BLaER1 treated with 17β-estradiol and CSF1 and Interleukin-3, amounts not matched to agents 10 nM and 100 nM (cell line): Measurements from ENCODE around the gene PTX4.

Experiments used
- H3K27ac ChIP-seq, 11 experiments: shearing (Covaris generic); formaldehyde crosslinking; 2 replicates each; pipeline ENCODE4 v1.8.1; 2022
- H3K27me3 ChIP-seq, 11 experiments: shearing (Covaris generic); formaldehyde crosslinking; 2 replicates each; pipeline ENCODE4 v1.8.1; 2022
- H3K36me3 ChIP-seq, 11 experiments: shearing (Covaris generic); formaldehyde crosslinking; 2 replicates each; pipeline ENCODE4 v1.8.1; 2022
- H3K4me1 ChIP-seq, 10 experiments: shearing (Covaris generic); formaldehyde crosslinking; 2 replicates each; pipeline ENCODE4 v1.8.1; 2022
- H3K4me2 ChIP-seq, 11 experiments: shearing (Covaris generic); formaldehyde crosslinking; 2 replicates each; pipeline ENCODE4 v1.8.1; 2022
- H3K4me3 ChIP-seq, 10 experiments: shearing (Covaris generic); formaldehyde crosslinking; 2 replicates each; pipeline ENCODE4 v1.8.1; 2022
- H3K9ac ChIP-seq, 11 experiments: shearing (Covaris generic); formaldehyde crosslinking; 2 replicates each; pipeline ENCODE4 v1.8.1; 2022
- H3K9me3 ChIP-seq, 11 experiments: shearing (Covaris generic); formaldehyde crosslinking; replicated peaks in 1 of 11; 2 replicates each; pipeline ENCODE4 v1.8.1; 2022
- H4K20me1 ChIP-seq, 11 experiments: shearing (Covaris generic); formaldehyde crosslinking; 2 replicates each; pipeline ENCODE4 v1.8.1; 2022
- Cebpa-rat ChIP-seq, 11 experiments: shearing (Covaris generic); IDR thresholded peaks; 2 replicates each; pipeline ENCODE4 v1.8.1; 2022

PTX4 gene

GRCh38 chr16:1447965-1448364 lies 40.8 kb downstream of the PTX4 start:
- H3K9ac ChIP-seq, result no peak overlapping the region; a peak in 1 of 22 replicates
- no peak overlapping the region for H3K4me2 ChIP-seq
- no peaks in the 10 kb centered on the region for H3K9me3 ChIP-seq
- TF ChIP-seq Cebpa-rat (IDR thresholded peaks at IDR 0.05), result no peak
- H3K36me3 ChIP-seq, result peaks cover 65 to 76% (median 68%) of the 10 kb centered on the region in 11 experiments
- peaks cover 0 to 70% (median 0%) of the 10 kb centered on the region in 11 experiments; a peak in 7 of 22 replicates for H4K20me1 ChIP-seq
- no peak overlapping the region for H3K4me3 ChIP-seq
- H3K27ac ChIP-seq, result 0 out of 22 replicates have a peak overlapping the region, but pooled peaks of 1 of the 11 experiments have one; percentile 10
- no peaks in the 10 kb centered on the region for H3K27me3 ChIP-seq
- H3K4me1 ChIP-seq, result peaks cover 30 to 61% (median 46%) of the 10 kb centered on the region in 10 experiments

GRCh38 chr16:1446296-1447080 lies 42.3 kb downstream of the PTX4 start:
- no peaks in the 10 kb centered on the region for H3K27me3 ChIP-seq
- TF ChIP-seq Cebpa-rat (IDR thresholded peaks at IDR 0.05), result no peak
- peaks cover 30 to 65% (median 51%) of the 10 kb centered on the region in 10 experiments for H3K4me1 ChIP-seq
- H3K9me3 ChIP-seq, result no peaks in the 10 kb centered on the region
- peaks cover 50 to 61% (median 54%) of the 10 kb centered on the region in 11 experiments for H3K36me3 ChIP-seq
- peak overlapping the region; percentile 69 to 89 (median 82); a peak in 20 of 22 replicates for H3K9ac ChIP-seq
- H3K4me3 ChIP-seq, result no peak overlapping the region; a peak in 2 of 20 replicates
- H3K27ac ChIP-seq, result peak overlapping the region in 10 of 11 experiments; percentile 69 to 98 (median 94); a peak in 19 of 22 replicates
- H4K20me1 ChIP-seq, result peaks cover 0 to 58% (median 0%) of the 10 kb centered on the region in 11 experiments; a peak in 7 of 22 replicates
- peak overlapping the region; percentile 90 to 100 (median 97) for H3K4me2 ChIP-seq

GRCh38 chr16:1445518-1446203 lies 43.1 kb downstream of the PTX4 start:
- no peak for TF ChIP-seq Cebpa-rat (IDR thresholded peaks at IDR 0.05)
- H3K36me3 ChIP-seq, result peaks cover 42 to 53% (median 45%) of the 10 kb centered on the region in 11 experiments

GRCh38 chr16:1444730-1445517 lies 43.8 kb downstream of the PTX4 start:
- H4K20me1 ChIP-seq, result peaks cover 0 to 46% (median 0%) of the 10 kb centered on the region in 11 experiments; a peak in 7 of 22 replicates
- no peaks in the 10 kb centered on the region for H3K27me3 ChIP-seq
- peak overlapping the region; percentile 69 to 89 (median 82); a peak in 21 of 22 replicates for H3K9ac ChIP-seq
- TF ChIP-seq Cebpa-rat (IDR thresholded peaks at IDR 0.05), result peak in 1 of 11 experiments; percentile 38; a peak in 2 of 22 replicates
- H3K4me3 ChIP-seq, result peak overlapping the region in 8 of 10 experiments; percentile 17 to 38 (median 32); a peak in 7 of 20 replicates
- peaks cover 35 to 46% (median 38%) of the 10 kb centered on the region in 11 experiments for H3K36me3 ChIP-seq
- peak overlapping the region; percentile 23 to 98 (median 93); a peak in 21 of 22 replicates for H3K27ac ChIP-seq
- peak overlapping the region; percentile 90 to 100 (median 97) for H3K4me2 ChIP-seq
- peaks cover 30 to 73% (median 56%) of the 10 kb centered on the region in 10 experiments for H3K4me1 ChIP-seq
- H3K9me3 ChIP-seq, result no peaks in the 10 kb centered on the region

More at GRCh38 chr16:1445518-1446203, 43.1 kb downstream of the PTX4 start:
- Histone ChIP-seq H3K9me3 (no peaks in the 10 kb centered on the region), H3K9ac (peak overlapping the region; percentile 69 to 89 (median 82); a peak in 21 of 22 replicates), H4K20me1 (peaks cover 0 to 54% (median 0%) of the 10 kb centered on the region in 11 experiments; a peak in 7 of 22 replicates), H3K4me3 (peak overlapping the region in 8 of 10 experiments; percentile 17 to 38 (median 32); a peak in 6 of 20 replicates), H3K4me1 (peaks cover 30 to 71% (median 54%) of the 10 kb centered on the region in 10 experiments), H3K4me2 (peak overlapping the region; percentile 90 to 100 (median 97)), H3K27ac (peak overlapping the region; percentile 23 to 98 (median 93); a peak in 21 of 22 replicates), H3K27me3 (no peaks in the 10 kb centered on the region)

- no peak for TF ChIP-seq Cebpa-rat (IDR thresholded peaks at IDR 0.05)
- no peaks in the 10 kb centered on the region for H3K27me3 ChIP-seq
- H3K4me2 ChIP-seq, result peak within 1 kb of the TSS; percentile 90 to 100 (median 97)
- H3K36me3 ChIP-seq, result peaks cover 27 to 38% (median 30%) of the 10 kb centered on the region in 11 experiments
- H3K27ac ChIP-seq, result peak within 1 kb of the TSS; percentile 23 to 98 (median 93); a peak in 21 of 22 replicates
- peak within 1 kb of the TSS in 8 of 10 experiments; percentile 17 to 38 (median 32); a peak in 7 of 20 replicates for H3K4me3 ChIP-seq
- H3K9me3 ChIP-seq, result no peaks in the 10 kb centered on the region
- peaks cover 0 to 38% (median 0%) of the 10 kb centered on the region in 11 experiments; a peak in 7 of 22 replicates for H4K20me1 ChIP-seq
- H3K4me1 ChIP-seq, result peaks cover 30 to 80% (median 64%) of the 10 kb centered on the region in 10 experiments
- peak within 1 kb of the TSS; percentile 69 to 89 (median 82); a peak in 21 of 22 replicates for H3K9ac ChIP-seq
Measured at GRCh38 chr16:1443980-1444729, 44.6 kb downstream of the PTX4 start, which contains the start of gene CCDC154. Gene CCDC154 (minus strand): TSS chr16:1444556. CDS start chr16:1444322, 234 bp downstream.

- Histone ChIP-seq H3K27me3 (no peaks in the 10 kb centered on the region), H3K9ac (peak overlapping the region in 7 of 11 experiments; percentile 8 to 89 (median 84); a peak in 10 of 22 replicates), H3K27ac (peak overlapping the region in 9 of 11 experiments; percentile 88 to 98 (median 94); a peak in 16 of 22 replicates), H3K4me1 (peaks cover 30 to 86% (median 69%) of the 10 kb centered on the region in 10 experiments), H3K4me3 (no peak overlapping the region; a peak in 1 of 20 replicates), H3K36me3 (peaks cover 20 to 31% (median 24%) of the 10 kb centered on the region in 11 experiments), H3K4me2 (peak overlapping the region in 8 of 11 experiments; percentile 95 to 100 (median 98); a peak in 16 of 22 replicates), H3K9me3 (no peaks in the 10 kb centered on the region), H4K20me1 (peaks cover 0 to 32% (median 0%) of the 10 kb centered on the region in 11 experiments; a peak in 7 of 22 replicates)
- TF ChIP-seq Cebpa-rat (IDR thresholded peaks at IDR 0.05), result no peak
Measured at GRCh38 chr16:1443403-1443973, 45.3 kb downstream of the PTX4 start.

- Histone ChIP-seq H4K20me1 (peaks cover 0 to 24% (median 0%) of the 10 kb centered on the region in 11 experiments; a peak in 6 of 22 replicates), H3K4me3 (no peak overlapping the region), H3K9ac (peak overlapping the region in 3 of 11 experiments; percentile 18 to 87 (median 46); a peak in 2 of 22 replicates), H3K9me3 (no peaks in the 10 kb centered on the region), H3K27ac (peak overlapping the region in 4 of 11 experiments; percentile 32 to 98 (median 94); a peak in 8 of 22 replicates), H3K27me3 (no peaks in the 10 kb centered on the region), H3K4me2 (peak overlapping the region in 3 of 11 experiments; percentile 95 to 100 (median 98); a peak in 2 of 22 replicates), H3K36me3 (peaks cover 12 to 23% (median 16%) of the 10 kb centered on the region in 11 experiments), H3K4me1 (peaks cover 30 to 91% (median 73%) of the 10 kb centered on the region in 10 experiments)
- no peak for TF ChIP-seq Cebpa-rat (IDR thresholded peaks at IDR 0.05)
Measured at GRCh38 chr16:1442697-1443096, 46.0 kb downstream of the PTX4 start.
